NCI-H82 treated with DMSO at 0.1 percent for 48 hours (cell line): Measurements from ENCODE around the gene ZMYND8.
A peak's percentile ranks its signal among the peaks of the same experiment; 100 is the strongest.
"Not testable (repeated sequence)": the region's sequence is repeated elsewhere in the genome, so short reads cannot be mapped to it uniquely, and the experiment has no call there.

Experiments used
- DNase-seq: peaks from one replicate; lab custom pipeline; 2025; ENCODE audit not compliant: unreplicated experiment; lab: John Stamatoyannopoulos, UW

ZMYND8 gene

GRCh38 chr20:47356526-47357295 lies at the start of gene ZMYND8:
Gene ZMYND8, minus strand, starts transcription at chr20:47356699. Its CDS starts 29 bp downstream, at chr20:47356670.
- peak; percentile 87 for DNase-seq

- DNase-seq = no peak
These were observed 49.4 kb upstream of the ZMYND8 start for GRCh38 chr20:47405775-47406325.

- no peak for DNase-seq
These were observed 44.2 kb upstream of the ZMYND8 start for GRCh38 chr20:47400685-47401084.

- DNase-seq = no peak
These were observed 41.3 kb upstream of the ZMYND8 start for GRCh38 chr20:47397652-47398301.

- DNase-seq = no peak
These were observed 40.4 kb upstream of the ZMYND8 start for GRCh38 chr20:47396762-47397476.

GRCh38 chr20:47393796-47394514 lies 37.5 kb upstream of the ZMYND8 start:
- not testable (repeated sequence) for DNase-seq

GRCh38 chr20:47392721-47393073 lies 36.2 kb upstream of the ZMYND8 start:
- DNase-seq = no peak

GRCh38 chr20:47392015-47392720 lies 35.7 kb upstream of the ZMYND8 start:
- no peak for DNase-seq

GRCh38 chr20:47391276-47392010 lies 34.9 kb upstream of the ZMYND8 start:
- no peak for DNase-seq

- no peak for DNase-seq
These were observed 33.4 kb upstream of the ZMYND8 start for GRCh38 chr20:47389867-47390347.

- not testable (repeated sequence) for DNase-seq
These were observed 29.5 kb upstream of the ZMYND8 start for GRCh38 chr20:47385968-47386367.

- no peak for DNase-seq
These were observed 26.4 kb upstream of the ZMYND8 start for GRCh38 chr20:47382746-47383415.

- no peak for DNase-seq
These were observed 24.0 kb upstream of the ZMYND8 start for GRCh38 chr20:47380481-47380880.

GRCh38 chr20:47379433-47380150 lies 23.1 kb upstream of the ZMYND8 start:
- no peak for DNase-seq

- no peak for DNase-seq
These were observed 20.7 kb upstream of the ZMYND8 start for GRCh38 chr20:47377122-47377722.

- DNase-seq = not testable (repeated sequence)
These were observed 19.7 kb upstream of the ZMYND8 start for GRCh38 chr20:47376096-47376643.

GRCh38 chr20:47374121-47374520 lies 17.6 kb upstream of the ZMYND8 start:
- DNase-seq = not testable (repeated sequence)
